IPS-15b (cell line): Measurements from ENCODE around the gene YIPF5.

Experiments used
- H3K27me3 ChIP-seq: one replicate; pipeline ENCODE4 v1.6.1; 2013; ENCODE audit warnings: low read length; ENCODE audit not compliant: control insufficient read depth, insufficient read depth
- H3K36me3 ChIP-seq: one replicate; pipeline ENCODE4 v1.6.1; 2013; ENCODE audit warnings: low read length; ENCODE audit not compliant: control insufficient read depth, insufficient read depth
- H3K4me1 ChIP-seq: one replicate; pipeline ENCODE4 v1.6.1; 2013; ENCODE audit warnings: mild to moderate bottlenecking, low read length; ENCODE audit not compliant: control insufficient read depth, insufficient read depth
- H3K4me3 ChIP-seq: one replicate; pipeline ENCODE4 v1.5.1; 2013; ENCODE audit warnings: low read depth, low read length
- H3K9ac ChIP-seq: one replicate; pipeline ENCODE4 v1.6.1; 2013; ENCODE audit warnings: low read depth, mild to moderate bottlenecking, low read length
- H3K9me3 ChIP-seq: one replicate; pipeline ENCODE4 v1.6.1; 2013; ENCODE audit warnings: mild to moderate bottlenecking, low read length; ENCODE audit not compliant: control insufficient read depth, insufficient read depth

YIPF5 gene

GRCh38 chr5:144120661-144121180 is 49.7 kb downstream of the YIPF5 start:
- Histone ChIP-seq H3K9ac (no peak overlapping the region), H3K27me3 (no peaks in the 10 kb centered on the region), H3K36me3 (no peaks in the 10 kb centered on the region), H3K9me3 (no peaks in the 10 kb centered on the region), H3K4me1 (peaks cover 5% of the 10 kb centered on the region), H3K4me3 (no peak overlapping the region)

- Histone ChIP-seq H3K9me3 (no peaks in the 10 kb centered on the region), H3K36me3 (no peaks in the 10 kb centered on the region), H3K4me1 (no peaks in the 10 kb centered on the region), H3K9ac (no peak overlapping the region), H3K27me3 (no peaks in the 10 kb centered on the region), H3K4me3 (no peak overlapping the region)
These were observed 53.0 kb downstream of the YIPF5 start for GRCh38 chr5:144117412-144117811.

GRCh38 chr5:144114571-144114970 is 55.9 kb downstream of the YIPF5 start:
- H3K9ac ChIP-seq, result no peak overlapping the region
- no peaks in the 10 kb centered on the region for H3K27me3 ChIP-seq
- no peaks in the 10 kb centered on the region for H3K4me1 ChIP-seq
- H3K4me3 ChIP-seq, result no peak overlapping the region
- H3K36me3 ChIP-seq, result no peaks in the 10 kb centered on the region
- no peaks in the 10 kb centered on the region for H3K9me3 ChIP-seq
